ENCODE results near the gene BLID.

DNA sequence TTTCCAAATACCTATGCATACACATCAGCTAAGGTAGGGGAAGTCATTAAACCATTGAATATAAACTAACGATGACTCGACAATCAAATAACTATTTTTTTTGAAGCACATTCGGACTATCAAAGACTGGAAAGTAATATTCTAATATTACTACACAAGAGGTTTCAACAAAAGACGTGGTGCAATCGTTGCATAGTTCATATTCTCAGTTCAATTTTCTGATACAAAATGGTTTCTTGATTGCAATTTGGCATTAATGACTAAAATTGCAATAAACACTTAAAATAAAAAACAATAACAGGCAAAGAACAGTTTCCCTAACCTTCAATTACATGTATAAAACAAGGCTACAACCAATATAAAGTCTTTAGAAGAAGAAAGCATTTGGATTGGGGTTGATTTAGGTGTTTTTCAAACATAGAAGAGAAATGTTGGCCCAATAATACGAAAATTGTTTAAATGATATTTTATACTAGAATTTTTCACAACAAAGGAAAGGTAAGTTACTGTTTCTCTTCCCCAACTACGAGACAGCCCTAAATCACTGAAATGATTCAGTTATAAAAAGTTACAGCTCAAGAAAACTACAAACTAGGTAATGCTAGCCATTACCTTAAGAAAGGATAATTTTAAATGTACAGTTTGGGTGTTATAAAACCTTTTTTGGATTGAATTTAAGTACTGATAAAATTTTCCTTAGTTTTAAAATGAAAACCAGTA lies 17.6 kb downstream of the BLID start:
- TF ChIP-seq NANOG (IDR thresholded peaks at IDR 0.05; ENCODE audit: insufficient read depth, low read depth, low read length, poor library complexity, severe bottlenecking): no peak
- no peak for TF ChIP-seq POLR2A (IDR thresholded peaks at IDR 0.05; ENCODE audit: control extremely low read depth in 1 of 2, low read depth in 2 of 2, low read length in 2 of 2)
- TF ChIP-seq EP300 (IDR thresholded peaks at IDR 0.05; ENCODE audit: borderline replicate concordance in 1 of 2, low read depth in 2 of 2, low read length in 2 of 2): no peak
- TF ChIP-seq SIN3A (conservative IDR thresholded peaks at IDR 0.05 in 1 of 2, IDR thresholded peaks at IDR 0.05 in 1 of 2; ENCODE audit: low read depth in 1 of 2, low read length in 2 of 2): no peak
